Measurements from ENCODE around the gene GRB10.

GRB10 gene

DNA sequence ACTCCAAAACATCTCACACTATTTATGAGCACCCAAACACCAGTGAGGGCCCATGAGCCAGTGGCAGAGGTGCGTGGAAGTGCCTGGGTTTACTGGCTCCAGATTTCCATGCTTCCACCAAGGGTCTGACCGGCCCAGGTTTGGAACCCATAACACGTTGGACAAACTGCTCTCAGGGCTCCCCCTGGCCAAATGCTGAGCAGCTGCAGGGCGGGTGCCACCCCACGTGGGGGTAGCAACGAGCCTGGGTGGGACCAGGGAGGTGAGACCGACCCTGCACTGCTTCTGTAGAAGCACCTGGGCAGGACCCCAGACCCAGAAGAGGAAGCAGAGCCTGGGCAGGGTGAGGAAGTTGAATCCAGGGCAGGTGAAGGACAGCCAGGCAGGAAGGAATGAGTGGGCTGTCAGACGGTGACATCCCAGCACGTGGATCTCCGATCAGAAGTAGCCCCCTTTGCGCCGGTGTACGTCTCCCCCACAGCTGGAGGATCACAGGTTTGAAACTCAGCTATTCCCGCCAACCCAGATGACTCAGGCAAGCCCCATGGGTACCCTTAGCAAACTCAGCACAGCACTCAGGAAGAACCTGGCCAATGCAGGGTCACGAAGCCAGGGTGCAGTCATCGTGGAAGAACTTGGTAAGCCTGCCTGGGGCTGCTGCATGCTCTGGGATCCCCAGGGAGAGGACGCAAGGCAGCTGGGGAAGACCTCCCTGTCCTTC is 117.1 kb downstream of the GRB10 start:
- no peak overlapping the region for H3K9ac ChIP-seq (ENCODE audit: low read depth, low read length, poor library complexity)
- no peak overlapping the region for H3K4me3 ChIP-seq (ENCODE audit: low read length in 2 of 2)
- no peak overlapping the region for H3K27ac ChIP-seq (replicated peaks; ENCODE audit: low read length)
- no peak overlapping the region for H2BK12ac ChIP-seq (ENCODE audit: low read length)
- no CpG with 5 or more reads among the region's 17 CpGs for whole genome bisulfite sequencing, 2 donors (ENCODE audit: extremely low coverage in 2 of 2, insufficient read length in 2 of 2, insufficient replicate concordance in 1 of 2)
- no peak overlapping the region for H4K8ac ChIP-seq (ENCODE audit: low read depth, low read length)
- no peak overlapping the region for H3K4me2 ChIP-seq (ENCODE audit: insufficient read depth, low read length, poor library complexity, severe bottlenecking)
- H3K79me1 ChIP-seq (ENCODE audit: low read depth, low read length), result peaks cover 4% of the 10 kb centered on the region
- H2BK120ac ChIP-seq (ENCODE audit: low read depth, low read length), result no peak overlapping the region
- no peak overlapping the region for H4K91ac ChIP-seq (ENCODE audit: low read depth, low read length, poor library complexity)
- no peak overlapping the region for H2BK15ac ChIP-seq (ENCODE audit: low read length)
- no peaks in the 10 kb centered on the region for H3K27me3 ChIP-seq (ENCODE audit: control insufficient read depth in 3 of 3, insufficient read depth in 3 of 3, low read depth in 1 of 3, low read length in 3 of 3)
- no peaks in the 10 kb centered on the region for H3K4me1 ChIP-seq (ENCODE audit: control insufficient read depth in 2 of 2, insufficient read depth in 1 of 2, low read depth in 1 of 2, low read length in 2 of 2)
- no peak overlapping the region for H3K4ac ChIP-seq (ENCODE audit: low read length)
- no peak overlapping the region for H3K14ac ChIP-seq (ENCODE audit: low read length)
- no peak overlapping the region for H2AFZ ChIP-seq (ENCODE audit: low read length)
- no peak overlapping the region for H3K23ac ChIP-seq (ENCODE audit: low read depth, low read length, poor library complexity)
- no peak for DNase-seq (ENCODE audit: low spot score)
- H3K18ac ChIP-seq (ENCODE audit: low read length), result no peak overlapping the region
- H3K36me3 ChIP-seq (replicated peaks in 1 of 2; ENCODE audit: control insufficient read depth in 2 of 2, insufficient read depth in 2 of 2, low read length in 2 of 2), result peaks cover 22 to 93% of the 10 kb centered on the region in 2 donors
- no peak overlapping the region for H2BK5ac ChIP-seq (ENCODE audit: low read length)
- H3K9me3 ChIP-seq (replicated peaks in 1 of 2; ENCODE audit: control insufficient read depth in 2 of 2, insufficient read depth in 1 of 2, low read depth in 1 of 2, low read length in 2 of 2), result peaks cover 0 to 10% of the 10 kb centered on the region in 2 donors
- no peak overlapping the region for H2AK5ac ChIP-seq (ENCODE audit: low read depth, low read length)

DNA sequence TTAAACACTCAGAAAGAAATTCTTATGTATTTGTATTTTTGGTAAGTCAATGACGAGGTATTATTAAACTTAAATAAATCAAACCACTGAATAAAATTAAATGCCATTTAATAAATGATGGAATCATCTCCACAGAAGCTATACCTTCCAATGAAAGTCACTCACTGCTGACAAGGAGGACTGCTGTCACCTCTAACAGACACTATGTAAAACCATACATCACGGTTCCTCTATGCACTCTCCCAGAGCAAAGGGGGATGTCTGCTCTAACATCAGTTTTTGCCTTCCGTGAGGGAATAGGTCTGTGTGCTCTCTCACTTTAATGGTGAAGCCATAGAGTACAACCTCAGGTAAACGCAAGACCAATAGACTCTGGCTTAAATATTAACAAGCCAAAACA is 117.8 kb downstream of the GRB10 start:
- H3K9me3 ChIP-seq (replicated peaks in 1 of 2; ENCODE audit: control insufficient read depth in 2 of 2, insufficient read depth in 1 of 2, low read depth in 1 of 2, low read length in 2 of 2), result peaks cover 0 to 3% of the 10 kb centered on the region in 2 donors
- no peak overlapping the region for H3K27ac ChIP-seq (replicated peaks; ENCODE audit: low read length)
- H4K8ac ChIP-seq (ENCODE audit: low read depth, low read length), result no peak overlapping the region
- no peak overlapping the region for H3K14ac ChIP-seq (ENCODE audit: low read length)
- WGBS, 2 donors (ENCODE audit: extremely low coverage in 2 of 2, insufficient read length in 2 of 2, insufficient replicate concordance in 1 of 2), result no CpG with 5 or more reads among the region's 4 CpGs
- H2AK5ac ChIP-seq (ENCODE audit: low read depth, low read length), result no peak overlapping the region
- H3K36me3 ChIP-seq (replicated peaks in 1 of 2; ENCODE audit: control insufficient read depth in 2 of 2, insufficient read depth in 2 of 2, low read length in 2 of 2), result peaks cover 26 to 92% of the 10 kb centered on the region in 2 donors
- H2BK15ac ChIP-seq (ENCODE audit: low read length), result no peak overlapping the region
- H4K91ac ChIP-seq (ENCODE audit: low read depth, low read length, poor library complexity), result no peak overlapping the region
- H2BK12ac ChIP-seq (ENCODE audit: low read length), result no peak overlapping the region
- H3K23ac ChIP-seq (ENCODE audit: low read depth, low read length, poor library complexity), result no peak overlapping the region
- H3K18ac ChIP-seq (ENCODE audit: low read length), result no peak overlapping the region
- H3K4me3 ChIP-seq (ENCODE audit: low read length in 2 of 2), result no peak overlapping the region
- H3K9ac ChIP-seq (ENCODE audit: low read depth, low read length, poor library complexity), result no peak overlapping the region
- no peaks in the 10 kb centered on the region for H3K27me3 ChIP-seq (ENCODE audit: control insufficient read depth in 3 of 3, insufficient read depth in 3 of 3, low read depth in 1 of 3, low read length in 3 of 3)
- DNase-seq (ENCODE audit: low spot score), result no peak
- H2BK5ac ChIP-seq (ENCODE audit: low read length), result no peak overlapping the region
- H3K4ac ChIP-seq (ENCODE audit: low read length), result no peak overlapping the region
- H3K4me2 ChIP-seq (ENCODE audit: insufficient read depth, low read length, poor library complexity, severe bottlenecking), result no peak overlapping the region
- no peaks in the 10 kb centered on the region for H3K4me1 ChIP-seq (ENCODE audit: control insufficient read depth in 2 of 2, insufficient read depth in 1 of 2, low read depth in 1 of 2, low read length in 2 of 2)
- no peak overlapping the region for H2BK120ac ChIP-seq (ENCODE audit: low read depth, low read length)
- H3K79me1 ChIP-seq (ENCODE audit: low read depth, low read length), result peaks cover 5% of the 10 kb centered on the region
- H2AFZ ChIP-seq (ENCODE audit: low read length), result no peak overlapping the region

DNA sequence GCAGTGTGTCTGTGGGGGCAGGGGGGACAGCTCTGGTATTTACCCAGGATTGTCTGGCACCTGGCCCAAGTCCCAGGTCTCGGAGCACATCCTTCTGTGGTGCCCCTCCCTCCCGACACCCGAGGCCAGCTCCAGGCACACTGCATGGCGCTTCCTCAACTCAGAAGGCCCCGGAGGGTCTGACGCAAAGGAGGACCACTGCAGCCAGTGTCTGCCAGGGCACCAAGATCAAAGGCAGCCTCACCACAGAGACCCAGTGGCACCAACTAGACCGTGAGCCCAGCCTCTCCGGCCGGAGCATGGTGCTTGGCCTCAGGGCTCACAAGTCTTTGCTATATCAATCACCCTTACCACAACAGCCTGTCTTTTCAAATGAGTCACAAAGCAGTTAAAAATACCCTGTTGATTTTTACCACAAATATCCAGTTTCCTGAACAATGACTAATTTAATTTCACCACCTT is 118.2 kb downstream of the GRB10 start:
- no peaks in the 10 kb centered on the region for H3K4me1 ChIP-seq (ENCODE audit: control insufficient read depth in 2 of 2, insufficient read depth in 1 of 2, low read depth in 1 of 2, low read length in 2 of 2)
- H2BK120ac ChIP-seq (ENCODE audit: low read depth, low read length), result no peak overlapping the region
- peaks cover 6% of the 10 kb centered on the region for H3K79me1 ChIP-seq (ENCODE audit: low read depth, low read length)
- no peak overlapping the region for H3K4me2 ChIP-seq (ENCODE audit: insufficient read depth, low read length, poor library complexity, severe bottlenecking)
- H3K27ac ChIP-seq (replicated peaks; ENCODE audit: low read length), result no peak overlapping the region
- peaks cover 23 to 92% of the 10 kb centered on the region in 2 donors for H3K36me3 ChIP-seq (replicated peaks in 1 of 2; ENCODE audit: control insufficient read depth in 2 of 2, insufficient read depth in 2 of 2, low read length in 2 of 2)
- H4K8ac ChIP-seq (ENCODE audit: low read depth, low read length), result no peak overlapping the region
- H4K91ac ChIP-seq (ENCODE audit: low read depth, low read length, poor library complexity), result no peak overlapping the region
- no peak for DNase-seq (ENCODE audit: low spot score)
- H3K9ac ChIP-seq (ENCODE audit: low read depth, low read length, poor library complexity), result no peak overlapping the region
- no peak overlapping the region for H3K4me3 ChIP-seq (ENCODE audit: low read length in 2 of 2)
- no peaks in the 10 kb centered on the region for H3K27me3 ChIP-seq (ENCODE audit: control insufficient read depth in 3 of 3, insufficient read depth in 3 of 3, low read depth in 1 of 3, low read length in 3 of 3)
- no peaks in the 10 kb centered on the region for H3K9me3 ChIP-seq (replicated peaks in 1 of 2; ENCODE audit: control insufficient read depth in 2 of 2, insufficient read depth in 1 of 2, low read depth in 1 of 2, low read length in 2 of 2)
- no CpG with 5 or more reads among the region's 9 CpGs for WGBS, 2 donors (ENCODE audit: extremely low coverage in 2 of 2, insufficient read length in 2 of 2, insufficient replicate concordance in 1 of 2)
- no peak overlapping the region for H2BK15ac ChIP-seq (ENCODE audit: low read length)
- no peak overlapping the region for H3K14ac ChIP-seq (ENCODE audit: low read length)
- H3K18ac ChIP-seq (ENCODE audit: low read length), result peak overlapping the region; percentile 74
- H2BK12ac ChIP-seq (ENCODE audit: low read length), result no peak overlapping the region
- no peak overlapping the region for H2AFZ ChIP-seq (ENCODE audit: low read length)
- no peak overlapping the region for H3K4ac ChIP-seq (ENCODE audit: low read length)
- H2AK5ac ChIP-seq (ENCODE audit: low read depth, low read length), result no peak overlapping the region
- H2BK5ac ChIP-seq (ENCODE audit: low read length), result no peak overlapping the region
- peak overlapping the region; percentile 21 for H3K23ac ChIP-seq (ENCODE audit: low read depth, low read length, poor library complexity)

DNA sequence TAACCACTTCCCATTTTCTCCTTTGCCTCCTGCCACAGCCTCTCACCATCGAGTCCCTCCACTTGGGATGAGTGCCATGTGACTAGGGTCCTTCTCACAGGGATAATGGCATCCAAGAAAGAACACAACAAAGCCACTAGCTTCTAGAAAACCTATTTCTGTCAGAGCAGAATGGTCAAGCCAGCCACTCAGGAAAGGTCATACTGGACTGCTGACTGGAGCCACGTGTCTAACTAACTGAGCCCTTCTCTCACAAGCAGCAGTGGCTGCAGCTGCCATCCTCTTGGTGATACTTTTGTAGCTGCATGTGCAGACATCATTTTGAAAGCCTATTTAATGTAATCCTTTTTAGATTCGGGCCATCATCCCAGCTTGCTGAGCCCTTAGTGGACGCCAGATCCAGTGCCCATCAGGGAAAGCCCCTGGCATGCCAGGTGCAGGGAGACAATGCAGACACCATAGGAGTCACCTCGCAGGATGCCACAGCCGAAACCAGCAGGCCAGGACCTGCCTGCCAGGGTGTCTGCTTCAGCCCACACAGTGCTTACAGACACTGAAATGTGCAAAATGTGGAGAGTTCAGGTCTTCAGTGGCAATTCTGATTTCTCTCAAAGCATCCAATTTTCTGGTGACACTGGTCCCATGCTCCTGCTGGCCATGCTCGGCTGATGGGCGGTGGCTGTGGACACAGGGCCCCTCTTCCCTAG is 119.1 kb downstream of the GRB10 start:
- peaks cover 21 to 92% of the 10 kb centered on the region in 2 donors for H3K36me3 ChIP-seq (replicated peaks in 1 of 2; ENCODE audit: control insufficient read depth in 2 of 2, insufficient read depth in 2 of 2, low read length in 2 of 2)
- H3K18ac ChIP-seq (ENCODE audit: low read length), result no peak overlapping the region
- no peak overlapping the region for H3K27ac ChIP-seq (replicated peaks; ENCODE audit: low read length)
- H4K91ac ChIP-seq (ENCODE audit: low read depth, low read length, poor library complexity), result no peak overlapping the region
- H2BK5ac ChIP-seq (ENCODE audit: low read length), result peak overlapping the region; percentile 70
- no peaks in the 10 kb centered on the region for H3K27me3 ChIP-seq (ENCODE audit: control insufficient read depth in 3 of 3, insufficient read depth in 3 of 3, low read depth in 1 of 3, low read length in 3 of 3)
- H2BK15ac ChIP-seq (ENCODE audit: low read length), result no peak overlapping the region
- H3K4ac ChIP-seq (ENCODE audit: low read length), result no peak overlapping the region
- no peak overlapping the region for H3K4me3 ChIP-seq (ENCODE audit: low read length in 2 of 2)
- no peak overlapping the region for H3K4me2 ChIP-seq (ENCODE audit: insufficient read depth, low read length, poor library complexity, severe bottlenecking)
- H2AK5ac ChIP-seq (ENCODE audit: low read depth, low read length), result no peak overlapping the region
- no peaks in the 10 kb centered on the region for H3K4me1 ChIP-seq (ENCODE audit: control insufficient read depth in 2 of 2, insufficient read depth in 1 of 2, low read depth in 1 of 2, low read length in 2 of 2)
- no peak overlapping the region for H3K23ac ChIP-seq (ENCODE audit: low read depth, low read length, poor library complexity)
- H3K14ac ChIP-seq (ENCODE audit: low read length), result no peak overlapping the region
- no peak for DNase-seq (ENCODE audit: low spot score)
- peaks cover 6% of the 10 kb centered on the region for H3K79me1 ChIP-seq (ENCODE audit: low read depth, low read length)
- no peak overlapping the region for H2BK12ac ChIP-seq (ENCODE audit: low read length)
- H2BK120ac ChIP-seq (ENCODE audit: low read depth, low read length), result no peak overlapping the region
- no peaks in the 10 kb centered on the region for H3K9me3 ChIP-seq (replicated peaks in 1 of 2; ENCODE audit: control insufficient read depth in 2 of 2, insufficient read depth in 1 of 2, low read depth in 1 of 2, low read length in 2 of 2)
- no peak overlapping the region for H4K8ac ChIP-seq (ENCODE audit: low read depth, low read length)
- H3K9ac ChIP-seq (ENCODE audit: low read depth, low read length, poor library complexity), result no peak overlapping the region
- no peak overlapping the region for H2AFZ ChIP-seq (ENCODE audit: low read length)
- WGBS, 2 donors (ENCODE audit: extremely low coverage in 2 of 2, insufficient read length in 2 of 2, insufficient replicate concordance in 1 of 2), result no CpG with 5 or more reads among the region's 8 CpGs
